Fibroblast of villous mesenchyme (primary cell): ENCODE measurements around the gene MAD1L1. TPM values are rescaled to one million over a fixed set of nuclear protein-coding genes. Genes with fewer than 3 reads are reported as not detected.

Source experiments
- DNase-seq: peaks from one replicate; pipeline ENCODE4 v3.0.0-alpha.2; 2010; ENCODE audit warnings: low read depth
- H3K4me3 ChIP-seq: 2 replicates; pipeline ENCODE4 v1.5.1; 2011; ENCODE audit warnings: low read depth, mild to moderate bottlenecking, low read length
- total RNA-seq: library from RNA; depleted of rRNA; stranded (reverse); fragments of >200 nt; gene quantifications from 2 replicates; pipeline ENCODE4 v1.2.3, GENCODE V29; 2012
- TF ChIP-seq, protein P1 (sequence below): IDR thresholded peaks from 2 replicates; pipeline ENCODE4 v1.5.1; 2012; ENCODE audit warnings: low read depth, mild to moderate bottlenecking, low read length; ENCODE audit not compliant: insufficient read depth

Gene MAD1L1
- total RNA-seq, 1 donor, result 43.6 TPM

DNA sequence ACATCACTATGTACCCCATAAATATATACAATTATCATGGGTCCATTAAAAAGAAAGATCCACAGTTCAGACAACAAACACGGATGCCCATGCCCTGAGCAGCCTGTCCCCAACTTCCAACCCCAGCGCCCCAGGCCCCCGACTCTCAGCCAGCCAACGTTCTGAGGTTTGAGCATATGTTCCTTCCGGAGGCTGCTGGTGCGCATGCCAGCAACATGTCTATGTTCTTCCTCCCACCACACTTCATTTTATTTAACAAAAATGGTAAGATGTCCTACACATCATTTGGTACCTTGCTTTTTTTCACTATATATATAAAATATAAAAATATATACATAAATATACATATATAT lies 250.9 kb downstream of the MAD1L1 start:
- no peak for DNase-seq
- TF ChIP-seq, protein P1, sequence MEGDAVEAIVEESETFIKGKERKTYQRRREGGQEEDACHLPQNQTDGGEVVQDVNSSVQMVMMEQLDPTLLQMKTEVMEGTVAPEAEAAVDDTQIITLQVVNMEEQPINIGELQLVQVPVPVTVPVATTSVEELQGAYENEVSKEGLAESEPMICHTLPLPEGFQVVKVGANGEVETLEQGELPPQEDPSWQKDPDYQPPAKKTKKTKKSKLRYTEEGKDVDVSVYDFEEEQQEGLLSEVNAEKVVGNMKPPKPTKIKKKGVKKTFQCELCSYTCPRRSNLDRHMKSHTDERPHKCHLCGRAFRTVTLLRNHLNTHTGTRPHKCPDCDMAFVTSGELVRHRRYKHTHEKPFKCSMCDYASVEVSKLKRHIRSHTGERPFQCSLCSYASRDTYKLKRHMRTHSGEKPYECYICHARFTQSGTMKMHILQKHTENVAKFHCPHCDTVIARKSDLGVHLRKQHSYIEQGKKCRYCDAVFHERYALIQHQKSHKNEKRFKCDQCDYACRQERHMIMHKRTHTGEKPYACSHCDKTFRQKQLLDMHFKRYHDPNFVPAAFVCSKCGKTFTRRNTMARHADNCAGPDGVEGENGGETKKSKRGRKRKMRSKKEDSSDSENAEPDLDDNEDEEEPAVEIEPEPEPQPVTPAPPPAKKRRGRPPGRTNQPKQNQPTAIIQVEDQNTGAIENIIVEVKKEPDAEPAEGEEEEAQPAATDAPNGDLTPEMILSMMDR, result no peak
- no peak overlapping the region for H3K4me3 ChIP-seq

DNA sequence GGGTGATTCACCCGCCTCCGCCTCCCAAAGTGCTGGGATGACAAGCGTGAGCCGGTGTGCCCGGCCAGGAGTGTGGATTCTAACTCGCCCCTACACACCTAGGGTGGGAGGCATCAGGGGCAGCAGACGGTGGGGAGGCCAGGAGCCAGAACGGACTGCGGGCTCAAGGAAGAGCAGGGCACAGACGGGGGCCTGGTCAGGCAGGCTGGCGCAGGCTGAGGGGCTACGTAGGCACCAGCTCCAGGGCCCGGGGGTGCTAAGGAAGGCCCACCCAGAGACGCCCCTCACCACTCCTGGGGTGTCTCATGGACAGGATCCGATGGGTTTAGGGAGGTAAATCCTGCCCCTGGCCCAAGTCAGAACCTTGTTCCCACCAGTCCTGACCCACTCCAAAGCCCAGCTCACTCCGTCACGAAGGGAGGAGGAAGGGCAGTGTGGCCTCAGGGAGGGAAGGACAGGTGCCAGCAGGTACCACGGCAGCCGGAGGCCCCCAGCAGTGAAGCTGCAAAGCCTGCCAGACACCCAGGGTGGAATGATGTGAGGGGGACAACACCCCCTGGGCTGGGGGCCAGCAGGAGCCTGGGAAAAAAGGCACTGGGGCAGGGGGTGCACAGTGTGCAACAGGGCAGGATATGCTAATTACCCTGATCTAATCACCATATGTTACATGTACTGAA lies 251.4 kb downstream of the MAD1L1 start:
- H3K4me3 ChIP-seq, result no peak overlapping the region
- no peak for DNase-seq
- TF ChIP-seq, protein P1, result no peak

DNA sequence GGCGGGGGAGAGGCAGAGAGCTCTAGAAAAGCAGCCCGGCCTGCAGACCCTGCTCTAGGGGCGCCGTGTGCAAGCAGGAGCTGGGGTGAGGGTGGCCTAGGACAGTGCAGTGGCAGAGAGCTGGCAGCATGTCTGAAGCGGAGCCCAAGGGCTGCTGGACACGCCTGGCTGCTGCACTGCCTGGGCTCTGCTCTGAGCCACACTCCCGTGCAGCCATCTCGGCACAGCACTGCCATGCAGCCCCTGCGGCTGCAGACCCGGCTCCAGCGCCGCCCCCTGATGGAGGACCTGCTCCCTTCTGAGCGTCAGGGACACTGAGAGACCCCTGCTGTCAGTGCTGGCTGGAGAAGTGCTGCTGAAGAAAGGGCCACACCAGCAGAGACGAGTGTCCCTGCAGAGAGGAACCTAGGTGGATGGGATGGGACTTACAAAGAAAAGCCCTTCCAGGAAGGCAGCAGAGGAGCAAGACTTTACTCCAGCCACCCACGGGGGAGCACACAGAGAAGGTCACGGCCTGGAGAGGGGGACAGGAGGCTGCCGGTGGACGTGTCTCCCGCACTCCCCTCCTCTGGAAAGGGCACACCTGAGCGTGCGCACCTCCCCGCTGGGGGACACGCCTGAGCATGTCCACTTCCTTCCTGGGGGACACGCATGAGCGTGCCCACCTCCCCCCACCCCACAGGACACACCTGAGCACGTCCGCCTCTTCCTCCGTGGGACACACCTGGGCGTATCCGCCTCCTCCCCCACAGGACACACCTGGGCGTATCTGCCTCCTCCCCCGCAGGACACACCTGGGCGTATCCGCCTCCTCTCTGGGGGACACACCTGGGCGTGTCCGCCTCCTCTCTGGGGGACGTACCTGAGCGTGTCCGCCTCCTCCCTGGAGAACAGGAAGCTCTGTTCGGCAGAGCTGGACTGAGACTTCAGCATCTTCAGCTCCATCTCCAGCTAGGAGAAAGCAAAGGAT lies 252.9 kb downstream of the MAD1L1 start:
- no peak overlapping the region for H3K4me3 ChIP-seq
- DNase-seq, result no peak
- TF ChIP-seq, protein P1, result no peak

DNA sequence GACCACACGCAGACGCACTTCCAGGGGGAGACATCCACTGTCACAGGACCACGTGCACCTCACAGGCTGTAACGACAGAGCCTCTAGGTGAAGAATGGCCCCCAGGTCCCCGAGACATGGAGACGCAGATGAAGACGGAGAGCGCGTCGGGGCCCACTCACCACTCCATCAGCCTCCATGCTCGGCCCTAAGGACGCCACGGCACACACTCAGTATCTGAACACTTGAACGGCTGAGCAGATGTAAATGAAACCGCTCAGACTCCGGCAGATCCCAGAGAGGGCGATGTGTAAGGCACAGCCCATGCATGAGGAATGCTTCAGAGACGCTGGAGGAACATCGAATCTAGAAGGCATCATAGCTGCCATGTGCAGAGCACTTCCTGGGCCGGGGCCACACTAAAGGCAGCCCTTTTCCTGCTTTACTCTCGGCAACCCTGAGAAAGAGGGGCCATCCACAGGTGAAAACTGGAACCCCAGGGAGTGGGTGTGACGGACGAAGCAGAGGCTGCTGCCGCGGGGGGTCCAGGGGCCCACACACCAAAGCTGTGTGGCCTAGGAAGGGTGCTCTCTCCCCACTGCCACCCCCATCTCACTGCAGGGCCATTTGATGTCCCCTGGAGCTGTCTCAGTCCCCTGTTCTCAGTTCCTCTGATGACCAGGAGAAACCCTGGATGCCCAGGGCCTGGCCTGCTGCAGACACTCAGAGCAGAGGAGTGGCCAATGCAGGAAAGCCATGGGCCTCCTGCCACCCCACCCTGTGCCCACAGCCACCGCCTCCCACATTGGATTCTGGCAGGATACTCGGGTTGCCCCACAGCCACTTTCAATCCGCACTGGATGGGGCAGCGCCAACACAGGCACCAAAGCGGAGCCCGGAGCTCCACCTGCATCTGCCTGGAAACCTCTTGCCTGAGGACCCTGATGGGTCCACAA lies 253.8 kb downstream of the MAD1L1 start:
- H3K4me3 ChIP-seq, result no peak overlapping the region
- TF ChIP-seq, protein P1, result no peak
- DNase-seq, result no peak

DNA sequence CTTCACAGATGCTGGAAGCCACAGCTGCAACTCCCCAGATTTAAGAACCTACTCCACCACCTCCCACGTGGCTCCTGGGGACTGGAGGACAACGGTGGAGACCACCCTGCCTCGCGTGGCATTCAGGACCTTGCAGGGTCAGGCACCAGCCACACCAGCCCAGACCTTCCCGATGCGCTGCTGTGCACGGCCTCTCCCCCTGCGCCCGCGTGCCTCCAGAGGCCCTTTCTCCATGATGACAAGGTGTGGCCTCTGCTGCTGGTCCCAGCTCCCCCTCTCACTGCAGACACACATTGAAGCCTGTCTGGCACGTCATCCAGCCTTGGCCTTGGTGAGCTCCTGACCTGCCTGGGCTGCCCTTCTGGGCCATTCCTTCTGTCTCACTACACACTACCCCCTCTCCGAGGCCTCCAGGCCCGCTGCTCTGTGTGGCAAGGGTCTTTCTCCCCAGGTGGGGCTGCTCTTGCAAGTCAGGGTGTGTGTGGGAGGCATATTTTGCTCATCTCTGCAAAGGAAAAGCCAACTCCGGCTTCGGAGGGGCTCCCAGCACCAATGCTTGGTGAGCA lies 254.8 kb downstream of the MAD1L1 start:
- TF ChIP-seq, protein P1, result no peak
- no peak for DNase-seq
- H3K4me3 ChIP-seq, result no peak overlapping the region
